KBM-7 (cell line): Measurements from ENCODE around the gene OR4D1.

Source experiments
- DNase-seq: peaks from one replicate; pipeline ENCODE4 v3.0.0-alpha.2; 2015
- in situ Hi-C: fragments of 300-500 bp; cut with MboI; formaldehyde crosslinking; loops from 2 replicates; pipeline ENCODE4 v1.14.3; 2020; ENCODE audit warnings: low sequenced_read_pairs, low pct_unique_long_range_greater_than_20kb, mixed read lengths

The OR4D1 gene

DNA sequence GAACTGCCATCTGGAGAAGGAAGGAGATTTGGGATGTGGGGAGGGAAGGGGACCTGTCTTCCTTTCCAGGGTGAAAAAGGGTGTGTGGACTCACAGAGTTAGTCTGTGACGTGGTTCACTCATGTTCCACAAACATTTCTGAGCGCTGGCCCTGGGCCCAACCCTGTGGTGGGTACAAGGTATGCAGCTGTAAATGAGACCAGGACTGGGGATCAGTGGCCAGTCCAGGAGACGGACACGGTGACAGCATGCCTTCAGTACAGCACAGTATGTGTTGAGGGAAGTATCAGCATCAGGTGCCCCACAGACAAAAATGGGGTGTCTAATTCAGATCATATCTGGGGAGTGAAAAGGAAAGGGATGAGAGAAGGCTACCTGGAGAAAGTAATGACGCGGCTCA, 38.9 kb downstream of the OR4D1 start:
- no peak for DNase-seq
- in situ Hi-C loops: no loop called here

DNA sequence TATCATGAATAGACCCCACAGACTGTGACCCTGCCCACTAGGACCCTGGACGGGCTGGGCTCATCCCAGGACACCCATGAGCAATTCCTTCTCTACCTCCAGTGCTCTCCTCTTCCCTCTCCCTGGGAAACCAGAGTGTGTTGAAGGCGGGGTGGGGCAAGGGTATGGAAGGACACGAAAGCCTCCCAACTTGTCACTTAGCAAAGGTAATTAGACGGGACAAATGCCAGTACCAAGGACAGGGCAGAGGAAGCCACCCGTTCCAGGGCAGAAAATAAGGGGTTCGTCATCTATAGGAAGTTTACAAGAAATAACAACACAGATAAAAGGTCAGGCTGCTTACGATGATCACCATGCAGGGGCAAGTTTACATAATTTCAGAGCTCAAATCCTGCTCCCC, 39.5 kb downstream of the OR4D1 start:
- no peak for DNase-seq
- in situ Hi-C loops: no loop called here

DNA sequence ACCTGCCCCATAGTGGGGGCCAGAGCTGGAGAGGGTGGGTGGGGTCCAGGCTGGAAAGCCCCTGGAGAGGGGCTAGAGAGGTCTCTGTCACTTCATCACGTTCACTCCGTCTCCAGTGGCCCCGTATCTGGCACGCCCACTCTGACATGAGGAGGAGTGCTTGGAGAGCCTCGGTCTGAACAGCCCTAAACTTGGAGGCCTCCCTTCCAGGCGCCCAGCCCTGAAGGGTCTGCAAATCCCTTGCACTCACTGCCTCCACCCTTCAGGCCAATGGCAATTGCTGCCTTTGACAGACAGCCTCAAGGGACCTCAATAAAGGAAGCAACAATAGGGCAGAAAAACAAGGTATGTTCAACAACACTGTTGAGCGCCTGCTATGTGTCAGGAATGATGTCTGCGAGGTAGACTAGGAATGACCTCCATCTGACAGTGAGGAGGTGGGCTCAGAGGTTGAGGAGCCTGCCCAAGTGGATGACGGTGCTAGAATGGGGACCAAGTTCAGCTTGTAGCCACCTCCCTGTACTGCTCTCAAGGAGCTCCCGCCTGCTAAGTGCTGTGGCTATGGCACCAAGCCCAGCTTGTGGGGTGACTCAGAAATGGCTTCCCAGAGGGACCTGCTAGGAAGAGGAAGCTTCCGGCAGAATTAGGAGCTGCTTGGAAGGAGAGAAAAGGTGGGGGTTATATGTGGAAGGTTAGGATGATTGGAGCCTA, 41.4 kb downstream of the OR4D1 start:
- peak; percentile 37 for DNase-seq
- in situ Hi-C loops: no loop called here

DNA sequence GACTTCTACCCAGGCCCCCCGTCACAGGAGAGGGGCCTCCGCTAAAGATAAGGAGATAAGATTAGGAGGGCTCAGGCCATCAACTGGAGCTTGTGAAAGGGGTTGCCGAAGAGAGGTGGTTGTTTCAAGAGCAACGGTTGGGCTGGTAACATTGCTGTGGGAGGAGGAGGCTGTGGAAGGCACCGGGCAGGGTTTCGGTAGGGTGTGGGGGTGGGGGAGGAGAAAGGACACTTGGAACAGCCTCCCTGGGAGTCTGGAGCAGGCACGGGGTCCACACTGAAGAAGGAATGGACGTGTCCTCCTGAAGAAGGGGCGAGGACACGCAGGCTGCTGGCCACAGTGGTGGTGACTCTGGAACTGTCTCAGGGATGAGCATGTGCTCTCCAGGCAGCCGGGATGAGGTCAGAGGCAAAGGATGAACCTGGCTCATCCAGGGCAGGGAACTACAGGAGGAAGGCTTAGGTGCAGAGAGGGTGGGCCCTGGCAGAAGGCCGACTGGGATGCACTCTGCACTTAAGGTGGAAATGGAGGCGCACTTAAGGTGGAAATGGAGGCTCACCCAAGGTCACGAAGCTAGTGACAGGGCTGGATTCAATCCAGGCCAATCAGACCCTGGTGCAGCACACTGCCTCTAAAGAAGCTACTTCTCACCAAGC, 43.2 kb downstream of the OR4D1 start:
- in situ Hi-C loops: no loop called here
- no peak for DNase-seq

DNA sequence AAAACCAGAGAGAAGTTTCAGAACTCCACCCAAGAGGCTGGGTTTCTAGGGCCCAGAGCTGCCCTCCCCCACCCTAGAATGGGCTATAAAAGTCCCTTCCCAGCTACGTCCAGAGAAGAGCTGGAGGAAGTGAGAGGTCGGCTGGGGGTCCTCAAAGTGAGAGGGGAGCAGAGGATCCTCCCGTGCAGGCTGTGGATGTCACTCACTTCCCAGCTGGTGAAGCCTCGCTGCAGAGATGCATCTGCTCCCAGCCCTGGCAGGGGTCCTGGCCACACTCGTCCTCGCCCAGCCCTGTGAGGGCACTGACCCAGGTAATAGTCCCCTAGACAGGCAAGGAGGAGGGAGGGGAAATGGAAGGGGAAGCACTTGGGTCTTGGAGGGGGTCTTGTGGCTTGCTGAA, 44.4 kb downstream of the OR4D1 start, which contains the start of gene EPX:
TSS of gene EPX (plus strand) at position 115 of the 400 bp plus-strand sequence. CDS start at position 236, 121 bp downstream.
- in situ Hi-C loops: no loop called here
- no peak for DNase-seq

DNA sequence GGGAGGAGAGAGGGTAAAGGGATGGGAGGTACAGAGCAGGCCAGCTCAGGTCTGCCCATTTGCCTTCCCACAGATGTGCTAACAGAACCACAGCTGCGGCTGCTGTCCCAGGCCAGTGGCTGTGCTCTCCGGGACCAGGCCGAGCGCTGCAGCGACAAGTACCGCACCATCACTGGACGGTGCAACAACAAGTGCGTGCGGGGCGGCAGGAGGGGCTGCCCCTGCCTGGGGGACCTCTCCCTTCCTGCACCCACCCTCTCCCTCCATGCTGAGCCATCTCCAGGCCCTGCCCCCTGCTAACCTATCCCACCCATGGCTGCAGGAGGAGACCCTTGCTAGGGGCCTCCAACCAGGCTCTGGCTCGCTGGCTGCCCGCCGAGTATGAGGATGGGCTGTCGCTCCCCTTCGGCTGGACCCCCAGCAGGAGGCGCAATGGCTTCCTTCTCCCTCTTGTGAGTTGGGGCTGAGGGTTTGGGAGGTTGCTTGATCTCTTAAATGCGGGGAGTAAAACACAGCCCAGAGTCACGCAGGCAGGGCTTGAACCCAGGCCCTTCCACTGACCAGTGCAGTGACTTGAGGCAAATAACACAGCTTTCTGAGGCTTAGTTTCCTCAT, 45.6 kb downstream of the OR4D1 start:
- DNase-seq: no peak
- in situ Hi-C loops: no loop called here

DNA sequence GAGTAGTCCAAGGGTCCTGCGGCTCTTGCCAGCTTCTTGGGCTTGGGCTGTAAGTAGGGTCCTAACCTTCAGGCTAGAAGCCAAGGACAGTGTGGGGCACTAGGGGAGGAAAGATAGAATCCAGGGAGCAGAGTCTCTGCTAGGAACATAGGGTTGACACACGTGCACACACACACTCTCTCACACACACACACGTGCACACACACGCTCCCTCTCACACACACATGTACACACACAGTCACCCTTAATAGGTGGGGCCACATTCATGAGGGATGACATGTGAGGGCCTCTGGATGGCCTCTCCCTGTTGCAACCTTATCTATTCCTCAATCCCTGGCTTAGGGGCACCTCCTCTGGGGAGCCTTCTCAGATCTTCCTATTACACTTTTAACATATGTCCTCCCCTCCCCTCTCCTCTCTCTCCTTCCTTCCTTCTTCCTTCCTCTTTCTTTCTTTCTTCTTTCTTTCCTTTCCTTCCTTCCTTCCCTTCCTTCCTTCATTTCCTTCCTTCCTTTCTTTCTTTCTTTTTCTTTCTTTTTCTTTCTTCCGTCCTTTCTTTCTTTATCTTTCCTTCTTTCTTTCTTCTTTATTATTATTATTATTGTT, 47.4 kb downstream of the OR4D1 start:
- in situ Hi-C loops: no loop called here
- no peak for DNase-seq

DNA sequence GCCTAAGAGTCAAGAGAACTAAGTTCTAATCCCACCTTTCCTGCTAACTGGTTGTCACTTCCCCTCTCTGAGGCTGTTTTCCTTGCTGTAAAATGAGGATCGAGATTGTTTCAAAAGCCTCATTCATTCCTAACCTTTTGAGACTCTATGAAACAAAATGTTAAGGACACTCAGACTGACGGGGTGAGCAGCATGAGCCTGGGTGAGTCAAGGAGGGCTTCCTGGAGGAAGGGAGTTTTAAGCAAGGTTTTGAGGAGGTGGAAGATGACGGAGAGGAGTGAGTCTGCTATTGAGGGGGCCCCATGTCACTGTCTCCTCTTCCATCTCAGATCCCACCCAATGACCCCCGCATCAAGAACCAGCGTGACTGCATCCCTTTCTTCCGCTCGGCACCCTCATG, 48.4 kb downstream of the OR4D1 start:
- in situ Hi-C loops: no loop called here
- DNase-seq: no peak

DNA sequence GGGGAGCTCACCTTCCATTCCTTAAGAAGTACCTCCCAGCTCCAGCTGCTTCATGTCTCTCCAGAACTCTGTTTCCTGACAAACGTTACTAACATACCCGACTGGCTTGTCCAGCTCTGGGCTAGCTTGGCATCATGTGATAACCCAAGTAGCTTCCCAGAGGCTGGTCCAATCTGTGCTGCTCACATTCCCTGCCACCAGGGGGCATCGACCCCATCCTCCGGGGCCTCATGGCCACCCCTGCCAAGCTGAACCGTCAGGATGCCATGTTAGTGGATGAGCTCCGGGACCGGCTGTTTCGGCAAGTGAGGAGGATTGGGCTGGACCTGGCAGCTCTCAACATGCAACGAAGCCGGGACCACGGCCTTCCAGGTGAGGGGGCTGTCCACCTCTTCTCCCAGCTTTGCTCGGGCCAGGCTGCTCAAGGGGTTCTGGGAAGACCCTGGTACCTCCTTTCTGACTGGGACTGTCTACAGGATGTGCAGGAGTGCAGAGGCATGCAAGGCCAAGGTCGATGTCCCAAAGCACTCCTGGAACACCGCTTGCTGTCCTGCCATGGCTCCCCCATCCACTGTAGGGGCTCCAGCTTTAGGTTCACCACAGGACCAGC, 51.9 kb downstream of the OR4D1 start:
- in situ Hi-C loops: no loop called here
- DNase-seq: peak; percentile 82

DNA sequence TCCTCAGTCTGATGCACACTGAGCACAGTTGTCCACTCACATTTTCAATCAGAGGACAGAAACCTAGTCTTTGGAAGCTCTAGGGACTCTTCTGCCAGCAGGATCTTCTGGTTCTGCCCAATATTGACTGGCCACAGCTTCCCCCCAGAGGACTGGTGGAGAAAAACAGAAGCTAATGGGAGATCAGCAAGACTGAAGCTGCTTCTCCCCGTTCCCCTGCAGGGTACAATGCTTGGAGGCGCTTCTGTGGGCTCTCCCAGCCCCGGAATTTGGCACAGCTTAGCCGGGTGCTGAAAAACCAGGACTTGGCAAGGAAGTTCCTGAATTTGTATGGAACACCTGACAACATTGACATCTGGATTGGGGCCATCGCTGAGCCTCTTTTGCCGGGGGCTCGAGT, 54.7 kb downstream of the OR4D1 start:
- in situ Hi-C loops: no loop called here
- DNase-seq: no peak

DNA sequence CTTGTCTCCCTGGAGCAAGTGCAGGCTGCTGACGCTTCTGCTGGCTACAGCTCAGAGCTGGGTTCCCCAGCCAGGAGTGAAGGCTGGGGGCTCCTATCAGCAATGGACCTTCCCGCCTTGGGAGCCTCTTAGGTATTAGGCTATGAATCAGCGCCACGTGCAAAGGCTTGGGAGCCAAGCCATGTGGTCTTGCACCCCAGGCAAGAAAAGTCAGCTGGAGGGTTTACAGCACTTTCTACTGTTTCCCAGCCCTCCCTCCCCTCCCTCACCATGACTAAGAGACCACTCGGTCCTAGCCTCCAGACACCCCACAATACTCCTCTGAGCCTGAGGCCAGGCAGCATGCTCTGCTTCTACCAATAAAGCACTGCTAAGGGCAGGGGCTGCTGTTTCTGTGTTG, 56.6 kb downstream of the OR4D1 start:
- DNase-seq: no peak
- in situ Hi-C loops: no loop called here

DNA sequence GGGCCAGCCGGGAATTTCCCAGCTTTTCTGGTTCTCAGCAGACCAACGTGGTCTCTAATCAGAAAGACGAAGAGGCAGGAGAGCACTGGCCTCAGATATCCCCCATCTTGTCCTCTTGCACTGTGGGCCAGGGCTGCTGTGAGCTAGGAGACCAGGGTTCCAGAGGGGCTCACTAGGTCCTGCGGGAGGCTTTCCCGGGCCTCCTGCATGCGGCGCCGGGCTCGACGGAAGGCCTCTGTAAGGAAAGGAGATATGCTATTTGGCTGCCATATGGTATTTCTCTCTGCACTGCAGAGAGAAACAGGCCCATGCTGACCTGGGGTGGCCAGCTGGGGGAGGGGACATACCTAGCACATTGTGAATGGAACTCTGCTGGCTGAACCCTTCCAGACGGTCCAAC, 57.8 kb downstream of the OR4D1 start:
- no peak for DNase-seq
- in situ Hi-C loops: no loop called here

DNA sequence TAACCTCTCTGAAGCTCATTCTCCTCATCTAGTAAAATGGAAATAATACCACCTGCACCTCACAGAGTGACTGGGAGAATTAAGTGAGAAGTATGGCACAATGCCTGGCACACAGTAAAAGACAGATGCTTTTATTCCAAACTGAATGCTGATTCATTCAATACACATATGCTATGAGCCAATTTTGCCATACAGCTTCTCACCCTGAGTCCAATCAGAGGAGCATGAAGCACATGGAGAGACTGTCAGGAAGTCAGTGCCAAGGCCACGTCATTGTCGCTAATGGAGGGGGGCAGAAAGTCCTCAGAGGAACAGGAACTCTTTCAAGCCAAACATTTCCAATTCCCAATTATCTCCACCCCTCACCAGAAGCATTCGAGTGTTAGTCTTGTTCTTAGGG, 59.3 kb downstream of the OR4D1 start:
- in situ Hi-C loops: no loop called here
- no peak for DNase-seq

DNA sequence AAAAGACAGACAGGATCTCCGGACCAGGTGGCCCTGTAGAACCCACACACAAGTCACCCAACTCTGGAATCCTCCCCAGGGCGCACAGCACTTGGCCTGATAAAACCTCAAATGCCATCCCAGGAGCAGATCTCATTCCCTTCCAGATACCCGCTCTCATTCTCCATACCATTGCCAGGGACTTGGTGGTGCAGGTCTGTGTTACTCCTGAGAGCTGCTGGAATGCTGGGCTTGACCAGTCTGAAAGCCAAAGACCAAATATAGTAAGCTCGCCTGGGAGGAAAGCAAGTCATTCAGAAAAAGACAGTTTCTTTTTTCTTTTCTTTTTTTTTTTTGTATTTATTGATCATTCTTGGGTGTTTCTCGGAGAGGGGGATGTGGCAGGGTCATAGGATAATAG, 60.2 kb downstream of the OR4D1 start:
- in situ Hi-C loops: no loop called here
- no peak for DNase-seq
